ENCODE results near the gene SLC38A11.

SLC38A11 gene

GRCh38 chr2:164969909-164970690 is 14.8 kb upstream of the SLC38A11 start:
- DNase-seq (ENCODE audit: low spot score) = no peak

- DNase-seq (ENCODE audit: low spot score) = no peak
These were observed 12.5 kb upstream of the SLC38A11 start for GRCh38 chr2:164967781-164968228.

- DNase-seq (ENCODE audit: low spot score) = no peak
These were observed 12.0 kb upstream of the SLC38A11 start for GRCh38 chr2:164967361-164967760.

- DNase-seq (ENCODE audit: low spot score) = no peak
These were observed 9.4 kb upstream of the SLC38A11 start for GRCh38 chr2:164964700-164965099.

GRCh38 chr2:164960159-164960558 is 4.8 kb upstream of the SLC38A11 start:
- no peak for DNase-seq (ENCODE audit: low spot score)

- DNase-seq (ENCODE audit: low spot score) = no peak
These were observed 1.1 kb downstream of the SLC38A11 start for GRCh38 chr2:164954186-164954585.

- no peak for DNase-seq (ENCODE audit: low spot score)
These were observed 2.0 kb downstream of the SLC38A11 start for GRCh38 chr2:164953279-164953678.

- DNase-seq (ENCODE audit: low spot score) = no peak
These were observed 3.1 kb downstream of the SLC38A11 start for GRCh38 chr2:164952057-164952702.

GRCh38 chr2:164948540-164948939 is 6.8 kb downstream of the SLC38A11 start:
- DNase-seq (ENCODE audit: low spot score) = no peak

- no peak for DNase-seq (ENCODE audit: low spot score)
These were observed 8.0 kb downstream of the SLC38A11 start for GRCh38 chr2:164947281-164947680.

GRCh38 chr2:164943289-164943688 is 12.0 kb downstream of the SLC38A11 start:
- no peak for DNase-seq (ENCODE audit: low spot score)

GRCh38 chr2:164937864-164938401 is 17.4 kb downstream of the SLC38A11 start:
- no peak for DNase-seq (ENCODE audit: low spot score)

GRCh38 chr2:164935118-164936101 is 19.9 kb downstream of the SLC38A11 start:
- no peak for DNase-seq (ENCODE audit: low spot score)

GRCh38 chr2:164934401-164935117 is 20.8 kb downstream of the SLC38A11 start:
- no peak for DNase-seq (ENCODE audit: low spot score)

GRCh38 chr2:164933671-164934189 is 21.6 kb downstream of the SLC38A11 start:
- DNase-seq (ENCODE audit: low spot score) = no peak

GRCh38 chr2:164932377-164932776 is 22.9 kb downstream of the SLC38A11 start:
- DNase-seq (ENCODE audit: low spot score) = no peak

GRCh38 chr2:164928101-164928673 is 27.1 kb downstream of the SLC38A11 start:
- DNase-seq (ENCODE audit: low spot score) = no peak

GRCh38 chr2:164922134-164922533 is 33.2 kb downstream of the SLC38A11 start:
- DNase-seq (ENCODE audit: low spot score) = no peak

GRCh38 chr2:164920430-164920829 is 34.9 kb downstream of the SLC38A11 start:
- no peak for DNase-seq (ENCODE audit: low spot score)

GRCh38 chr2:164917296-164917903 is 37.9 kb downstream of the SLC38A11 start:
- no peak for DNase-seq (ENCODE audit: low spot score)

Data from germinal center (tissue), 1 donor.